Nephron (organoid): ENCODE data around the gene PRG2.
A peak's percentile ranks its signal among the peaks of the same experiment; 100 is the strongest.

Source experiments
- H3K27ac Mint-ChIP-seq, 3 experiments: 2 replicates each; pipeline ENCODE4 v1.8.0; 2020; ENCODE audit warnings: mixed read lengths in 3 of 3, mild to moderate bottlenecking in 2 of 3, moderate library complexity in 1 of 3
- H3K27me3 Mint-ChIP-seq: 2 replicates; pipeline ENCODE4 v1.8.0; 2021; ENCODE audit warnings: low read depth, mild to moderate bottlenecking, moderate library complexity, mixed read lengths
- H3K36me3 Mint-ChIP-seq: 2 replicates; pipeline ENCODE4 v1.8.0; 2020; ENCODE audit warnings: low read depth, mixed read lengths
- H3K4me1 Mint-ChIP-seq: 2 replicates; pipeline ENCODE4 v1.8.0; 2020; ENCODE audit warnings: mixed read lengths
- H3K4me3 Mint-ChIP-seq, 3 experiments: 2 replicates each; pipeline ENCODE4 v1.8.0; 2020; ENCODE audit warnings: mild to moderate bottlenecking in 3 of 3, mixed read lengths in 3 of 3, moderate library complexity in 2 of 3
- H3K9me3 Mint-ChIP-seq: 2 replicates; pipeline ENCODE4 v1.8.0; 2020; ENCODE audit warnings: mixed read lengths
- TF ChIP-seq, protein P1 (sequence below), 3 experiments: fragments of 200-600 bp; sonication (generic); IDR thresholded peaks; one replicate each; pipeline ENCODE4 v1.5.0; 2021; ENCODE audit warnings: antibody characterized with exemption in 3 of 3; ENCODE audit not compliant: unreplicated experiment in 3 of 3

Gene PRG2

GRCh38 chr11:57432714-57433163 is 42.3 kb upstream of the PRG2 start:
- Mint-ChIP-seq H3K27ac (no peak overlapping the region), H3K9me3 (no peaks in the 10 kb centered on the region), H3K36me3 (no peaks in the 10 kb centered on the region), H3K4me3 (no peak overlapping the region), H3K4me1 (no peaks in the 10 kb centered on the region), H3K27me3 (peaks cover 43% of the 10 kb centered on the region)
- TF ChIP-seq, protein P1, sequence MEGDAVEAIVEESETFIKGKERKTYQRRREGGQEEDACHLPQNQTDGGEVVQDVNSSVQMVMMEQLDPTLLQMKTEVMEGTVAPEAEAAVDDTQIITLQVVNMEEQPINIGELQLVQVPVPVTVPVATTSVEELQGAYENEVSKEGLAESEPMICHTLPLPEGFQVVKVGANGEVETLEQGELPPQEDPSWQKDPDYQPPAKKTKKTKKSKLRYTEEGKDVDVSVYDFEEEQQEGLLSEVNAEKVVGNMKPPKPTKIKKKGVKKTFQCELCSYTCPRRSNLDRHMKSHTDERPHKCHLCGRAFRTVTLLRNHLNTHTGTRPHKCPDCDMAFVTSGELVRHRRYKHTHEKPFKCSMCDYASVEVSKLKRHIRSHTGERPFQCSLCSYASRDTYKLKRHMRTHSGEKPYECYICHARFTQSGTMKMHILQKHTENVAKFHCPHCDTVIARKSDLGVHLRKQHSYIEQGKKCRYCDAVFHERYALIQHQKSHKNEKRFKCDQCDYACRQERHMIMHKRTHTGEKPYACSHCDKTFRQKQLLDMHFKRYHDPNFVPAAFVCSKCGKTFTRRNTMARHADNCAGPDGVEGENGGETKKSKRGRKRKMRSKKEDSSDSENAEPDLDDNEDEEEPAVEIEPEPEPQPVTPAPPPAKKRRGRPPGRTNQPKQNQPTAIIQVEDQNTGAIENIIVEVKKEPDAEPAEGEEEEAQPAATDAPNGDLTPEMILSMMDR (IDR thresholded peaks at IDR 0.05; ENCODE audit: unreplicated experiment in 3 of 3) = no peak

DNA sequence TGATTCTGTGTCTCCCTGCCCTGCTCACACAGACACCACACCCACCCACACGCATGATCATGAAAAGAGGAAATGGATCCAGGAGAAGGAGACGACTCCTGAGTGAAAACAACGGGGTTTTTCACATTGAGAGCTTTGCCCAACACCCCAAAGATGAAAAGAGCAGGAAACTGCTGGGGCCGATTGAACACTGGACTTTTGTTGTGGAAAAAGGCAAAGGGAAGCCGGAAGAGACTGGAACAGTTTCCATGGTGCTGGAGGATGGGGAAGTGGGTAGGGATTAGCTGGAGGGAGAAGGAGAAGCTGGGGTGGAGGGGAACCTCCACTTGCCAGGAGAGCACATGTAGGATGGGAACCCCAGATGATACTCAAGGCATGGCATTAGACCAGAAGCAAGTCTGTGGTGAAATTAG is 41.7 kb upstream of the PRG2 start:
- Mint-ChIP-seq H3K4me3 (no peak overlapping the region), H3K36me3 (no peaks in the 10 kb centered on the region), H3K27ac (no peak overlapping the region), H3K4me1 (peaks cover 5% of the 10 kb centered on the region), H3K9me3 (no peaks in the 10 kb centered on the region), H3K27me3 (peaks cover 45% of the 10 kb centered on the region)
- TF ChIP-seq, protein P1 (IDR thresholded peaks at IDR 0.05; ENCODE audit: unreplicated experiment in 3 of 3) = no peak

- H3K9me3 Mint-ChIP-seq = no peaks in the 10 kb centered on the region
- no peak overlapping the region for H3K27ac Mint-ChIP-seq
- H3K4me1 Mint-ChIP-seq = peaks cover 13% of the 10 kb centered on the region
- TF ChIP-seq, protein P1 (IDR thresholded peaks at IDR 0.05; ENCODE audit: unreplicated experiment in 3 of 3) = no peak
- H3K36me3 Mint-ChIP-seq = no peaks in the 10 kb centered on the region
- H3K27me3 Mint-ChIP-seq = peaks cover 39% of the 10 kb centered on the region
- no peak overlapping the region for H3K4me3 Mint-ChIP-seq
These were observed 40.5 kb upstream of the PRG2 start for GRCh38 chr11:57430952-57431351.

DNA sequence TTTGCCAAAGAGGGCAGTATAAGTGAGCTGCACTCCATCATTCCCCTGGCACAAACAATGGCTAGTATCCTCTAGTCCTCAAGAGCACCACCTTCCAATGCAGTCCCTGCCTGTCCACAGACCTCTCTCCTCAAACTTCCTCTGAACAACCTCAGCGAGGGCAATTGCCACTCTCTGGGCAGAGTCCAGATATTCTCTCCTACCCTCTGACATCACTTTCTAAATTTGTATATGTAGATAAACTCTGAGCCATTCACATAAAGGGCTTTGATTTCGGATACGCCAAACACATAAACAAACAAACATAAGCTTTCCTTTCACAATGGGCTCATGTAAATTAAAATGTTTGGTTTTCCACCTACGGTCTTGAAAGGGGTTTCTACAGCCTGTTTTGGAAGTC is 39.5 kb upstream of the PRG2 start:
- TF ChIP-seq, protein P1 (IDR thresholded peaks at IDR 0.05; ENCODE audit: unreplicated experiment in 3 of 3) = no peak
- H3K4me3 Mint-ChIP-seq = peak overlapping the region in 2 of 3 experiments; percentile 22
- H3K27ac Mint-ChIP-seq = no peak overlapping the region
- H3K36me3 Mint-ChIP-seq = no peaks in the 10 kb centered on the region
- no peaks in the 10 kb centered on the region for H3K9me3 Mint-ChIP-seq
- H3K27me3 Mint-ChIP-seq = peaks cover 35% of the 10 kb centered on the region
- peaks cover 17% of the 10 kb centered on the region for H3K4me1 Mint-ChIP-seq

GRCh38 chr11:57428643-57429042 is 38.2 kb upstream of the PRG2 start:
- Mint-ChIP-seq H3K4me1 (peaks cover 18% of the 10 kb centered on the region), H3K36me3 (peaks cover 4% of the 10 kb centered on the region), H3K27ac (no peak overlapping the region), H3K4me3 (no peak overlapping the region), H3K27me3 (peaks cover 22% of the 10 kb centered on the region), H3K9me3 (no peaks in the 10 kb centered on the region)
- TF ChIP-seq, protein P1 (IDR thresholded peaks at IDR 0.05; ENCODE audit: unreplicated experiment in 3 of 3) = no peak

- H3K9me3 Mint-ChIP-seq = no peaks in the 10 kb centered on the region
- H3K4me3 Mint-ChIP-seq = peak overlapping the region; percentile 80 to 86 (median 85)
- peaks cover 22% of the 10 kb centered on the region for H3K27me3 Mint-ChIP-seq
- TF ChIP-seq, protein P1 (IDR thresholded peaks at IDR 0.05; ENCODE audit: unreplicated experiment in 3 of 3) = no peak
- H3K27ac Mint-ChIP-seq = peak overlapping the region; percentile 42 to 90 (median 59)
- peaks cover 10% of the 10 kb centered on the region for H3K36me3 Mint-ChIP-seq
- H3K4me1 Mint-ChIP-seq = peaks cover 18% of the 10 kb centered on the region
These were observed 37.3 kb upstream of the PRG2 start for GRCh38 chr11:57427727-57428082.
